ENCODE measurements around the gene FAM199X. TPM values are rescaled to one million over a fixed set of nuclear protein-coding genes. Genes with fewer than 3 reads are reported as not detected.

Gene FAM199X
- total and polyA plus RNA-seq, 2 of the 8 experiments (the other 6 are each of a cell fraction or from before 2014, with no cell fraction given) = 3.1 to 14.9 TPM

GRCh38 chrX:104130808-104131207 lies 35.4 kb upstream of the FAM199X start (continued):
- TF ChIP-seq CHD7 (IDR thresholded peaks at IDR 0.05; ENCODE audit: insufficient replicate concordance, low read length) (no peak), RNF2 (IDR thresholded peaks at IDR 0.05; ENCODE audit: borderline replicate concordance, low read depth, low read length, missing control alignments, poor library complexity, severe bottlenecking) (no peak)

Data from H1 (cell line).